Hepatocyte (in vitro differentiated cells): ENCODE measurements around the gene GSTT2. TPM values are rescaled to one million over a fixed set of nuclear protein-coding genes. Genes with fewer than 3 reads are reported as not detected.
"Not testable (repeated sequence)": the region's sequence is repeated elsewhere in the genome, so short reads cannot be mapped to it uniquely, and the experiment has no call there.

ENCODE experiments used
- DNase-seq: peaks from one replicate; pipeline ENCODE4 v3.0.0-alpha.2; 2016; ENCODE audit warnings: low spot score
- H2AFZ ChIP-seq: fragments of 200-600 bp; sonication (generic); 2 replicates; pipeline ENCODE4 v1.6.0; 2016; ENCODE audit warnings: antibody characterized with exemption, mild to moderate bottlenecking
- H3K27ac ChIP-seq: fragments of 200-600 bp; sonication (generic); 2 replicates; pipeline ENCODE4 v1.5.1; 2016; ENCODE audit warnings: mild to moderate bottlenecking
- H3K27me3 ChIP-seq: fragments of 200-600 bp; sonication (generic); 2 replicates; pipeline ENCODE4 v1.6.1; 2016
- H3K36me3 ChIP-seq: fragments of 200-600 bp; sonication (generic); replicated peaks from 2 replicates; pipeline ENCODE4 v1.5.1; 2016; ENCODE audit warnings: low read depth; ENCODE audit not compliant: insufficient read depth
- H3K4me1 ChIP-seq: fragments of 200-600 bp; sonication (generic); 2 replicates; pipeline ENCODE4 v1.5.1; 2016; ENCODE audit warnings: mild to moderate bottlenecking, moderate library complexity; ENCODE audit not compliant: insufficient read depth
- H3K4me2 ChIP-seq: fragments of 200-600 bp; sonication (generic); 2 replicates; pipeline ENCODE4 v1.6.0; 2016
- H3K4me3 ChIP-seq: fragments of 200-600 bp; sonication (generic); 2 replicates; pipeline ENCODE4 v1.5.1; 2016; ENCODE audit warnings: mild to moderate bottlenecking
- H3K79me2 ChIP-seq: fragments of 200-600 bp; sonication (generic); 2 replicates; pipeline ENCODE4 v1.6.0; 2017; ENCODE audit warnings: mild to moderate bottlenecking
- H3K9me2 ChIP-seq: fragments of 200-600 bp; sonication (generic); replicated peaks from 2 replicates; pipeline ENCODE4 v1.6.0; 2017; ENCODE audit warnings: mild to moderate bottlenecking; ENCODE audit not compliant: insufficient read depth
- H3K9me3 ChIP-seq: fragments of 200-600 bp; sonication (generic); 2 replicates; pipeline ENCODE4 v1.5.1; 2016; ENCODE audit warnings: low read depth, mild to moderate bottlenecking
- H4K20me1 ChIP-seq: fragments of 200-600 bp; sonication (generic); 2 replicates; pipeline ENCODE4 v1.6.0; 2016; ENCODE audit warnings: mild to moderate bottlenecking; ENCODE audit not compliant: insufficient read depth, poor library complexity, severe bottlenecking
- CTCF ChIP-seq: fragments of 200-600 bp; sonication (generic); IDR thresholded peaks from 2 replicates; pipeline ENCODE4 v1.5.1; 2016; ENCODE audit warnings: antibody characterized with exemption, mild to moderate bottlenecking; ENCODE audit not compliant: poor library complexity
- EZH2 ChIP-seq: fragments of 200-600 bp; sonication (generic); IDR thresholded peaks from 2 replicates; pipeline ENCODE4 v1.6.1; 2016; ENCODE audit warnings: antibody characterized with exemption, mild to moderate bottlenecking, borderline replicate concordance
- EZH2phosphoT487 ChIP-seq: fragments of 200-600 bp; sonication (generic); IDR thresholded peaks from one replicate; pipeline ENCODE4 v1.6.1; 2018; ENCODE audit warnings: antibody characterized with exemption, mild to moderate bottlenecking, low read depth, moderate library complexity; ENCODE audit not compliant: unreplicated experiment, severe bottlenecking
- WGBS: methylation state at CpG from one replicate; pipeline ENCODE4 v1.1.6; 2016; ENCODE audit warnings: low lambda C conversion rate; ENCODE audit errors: missing lambda C conversion rate; 5-methylcytosine and 5-hydroxymethylcytosine counted together
- polyA plus RNA-seq: library from polyadenylated mRNA; unstranded; fragments of >200 nt; fragmentation: Nextera tagmentation; extraction: Ambion mirVana; gene quantifications from 2 replicates; pipeline ENCODE4 v1.2.1, GENCODE V29; 2016
- total RNA-seq: library from RNA; depleted of rRNA; stranded (reverse); fragments of >200 nt; gene quantifications from 2 replicates; pipeline ENCODE4 v1.2.3, GENCODE V29; 2014

Gene GSTT2
- not detected in 2 replicates for total RNA-seq
- 0.15 TPM in 1 of 2 replicates, not detected in the other for polyA plus RNA-seq

GRCh38 chr22:23979557-23980240 lies at the start of gene GSTT2:
Gene GSTT2 (plus strand): TSS chr22:23980134.
- no CpG with 5 or more reads among the region's 41 CpGs for WGBS

GRCh38 chr22:23938328-23939016 lies 41.5 kb upstream of the GSTT2 start:
- Histone ChIP-seq H2AFZ (no peak overlapping the region), H3K4me2 (no peak overlapping the region), H4K20me1 (no peaks in the 10 kb centered on the region), H3K9me2 (no peaks in the 10 kb centered on the region), H3K4me1 (no peaks in the 10 kb centered on the region), H3K9me3 (no peaks in the 10 kb centered on the region), H3K27ac (no peak overlapping the region), H3K27me3 (no peaks in the 10 kb centered on the region), H3K79me2 (no peaks in the 10 kb centered on the region), H3K36me3 (no peaks in the 10 kb centered on the region), H3K4me3 (no peak overlapping the region)
- TF ChIP-seq EZH2: no peak
- no peak for TF ChIP-seq CTCF
- TF ChIP-seq EZH2phosphoT487: no peak
- WGBS: 72% methylated on average over 4 of the region's 5 CpGs
- no peak for DNase-seq

More at GRCh38 chr22:23979557-23980240, at the start of gene GSTT2:
- DNase-seq, H3K27ac ChIP-seq, H3K4me1 ChIP-seq, H2AFZ ChIP-seq, H3K36me3 ChIP-seq, H3K79me2 ChIP-seq, H3K27me3 ChIP-seq, H4K20me1 ChIP-seq, H3K4me2 ChIP-seq, H3K4me3 ChIP-seq, H3K9me3 ChIP-seq, H3K9me2 ChIP-seq: not testable (repeated sequence)

GRCh38 chr22:23939017-23939357 lies 40.9 kb upstream of the GSTT2 start:
- H3K4me3 ChIP-seq: no peak overlapping the region
- no peaks in the 10 kb centered on the region for H3K79me2 ChIP-seq
- no peak for DNase-seq
- H3K27me3 ChIP-seq: no peaks in the 10 kb centered on the region
- 73% methylated on average over 1 of the region's 3 CpGs for WGBS
- no peak overlapping the region for H3K4me2 ChIP-seq
- no peaks in the 10 kb centered on the region for H4K20me1 ChIP-seq
- no peaks in the 10 kb centered on the region for H3K9me3 ChIP-seq
- no peak overlapping the region for H2AFZ ChIP-seq
- no peaks in the 10 kb centered on the region for H3K36me3 ChIP-seq
- H3K27ac ChIP-seq: no peak overlapping the region
- no peaks in the 10 kb centered on the region for H3K9me2 ChIP-seq
- TF ChIP-seq EZH2phosphoT487: no peak
- TF ChIP-seq EZH2: no peak
- no peak for TF ChIP-seq CTCF
- no peaks in the 10 kb centered on the region for H3K4me1 ChIP-seq

DNA sequence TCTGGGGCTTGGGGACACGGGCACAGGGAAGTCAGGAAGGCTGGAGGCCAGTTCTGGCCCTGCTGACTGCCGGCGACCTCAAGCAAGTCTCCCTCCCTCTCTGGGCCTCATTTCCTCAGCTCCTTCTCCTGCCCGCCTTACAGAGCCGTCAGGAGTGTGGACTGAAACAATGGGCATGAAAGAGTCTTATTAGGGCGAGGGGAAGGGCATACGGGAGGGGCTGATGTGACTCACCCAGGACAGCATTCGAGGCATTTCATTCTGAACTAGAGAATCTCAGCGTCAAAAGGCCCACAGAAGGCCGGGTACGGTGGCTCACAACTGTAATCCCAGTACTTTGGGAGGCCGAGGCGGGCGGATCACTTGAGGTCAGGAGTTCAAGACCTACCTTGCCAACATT lies 39.8 kb upstream of the GSTT2 start:
- not testable (repeated sequence) for H3K9me2 ChIP-seq, H4K20me1 ChIP-seq, H3K79me2 ChIP-seq, H2AFZ ChIP-seq, H3K27me3 ChIP-seq, DNase-seq, H3K4me1 ChIP-seq, H3K27ac ChIP-seq, H3K4me3 ChIP-seq, H3K36me3 ChIP-seq, H3K4me2 ChIP-seq, H3K9me3 ChIP-seq
- no CpG with 5 or more reads among the region's 14 CpGs for WGBS

DNA sequence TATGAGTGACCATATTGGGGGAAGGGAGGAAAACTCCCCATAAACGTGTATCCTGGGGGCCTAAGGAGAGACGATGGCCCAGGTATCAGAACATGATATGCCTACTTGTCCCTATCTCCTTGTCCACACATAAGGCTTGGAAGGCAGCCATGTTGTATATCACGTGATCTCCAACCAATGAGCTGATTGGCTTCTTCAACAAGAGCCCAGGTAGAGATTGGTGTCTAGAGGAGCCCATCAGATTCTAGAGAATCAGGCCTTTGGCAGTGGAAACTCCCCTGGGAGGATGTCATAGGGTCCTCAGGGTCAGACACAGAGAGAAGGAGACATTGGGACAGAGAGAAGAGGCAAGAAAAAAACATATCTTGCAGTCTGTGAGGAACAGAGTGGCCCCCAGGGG lies 32.5 kb upstream of the GSTT2 start:
- DNase-seq, H3K79me2 ChIP-seq, H3K9me3 ChIP-seq, H3K4me2 ChIP-seq, H3K27ac ChIP-seq, H3K36me3 ChIP-seq, H3K4me1 ChIP-seq, H3K9me2 ChIP-seq, H2AFZ ChIP-seq, H3K27me3 ChIP-seq, H3K4me3 ChIP-seq, H4K20me1 ChIP-seq: not testable (repeated sequence)
- 0% methylated on average over 1 of the region's 3 CpGs for WGBS

- WGBS: 88% methylated on average over 7 of the region's 18 CpGs
Measured at GRCh38 chr22:23949764-23950163, 30.2 kb upstream of the GSTT2 start.

GRCh38 chr22:23951383-23951782 lies 28.6 kb upstream of the GSTT2 start:
- not testable (repeated sequence) for H3K36me3 ChIP-seq, H3K9me3 ChIP-seq, H4K20me1 ChIP-seq, H3K4me1 ChIP-seq, H3K27ac ChIP-seq, H3K4me3 ChIP-seq, H2AFZ ChIP-seq, H3K27me3 ChIP-seq, H3K9me2 ChIP-seq, H3K4me2 ChIP-seq, DNase-seq, H3K79me2 ChIP-seq
- 91% methylated on average over 2 of the region's 2 CpGs for WGBS

More at GRCh38 chr22:23949764-23950163, 30.2 kb upstream of the GSTT2 start:
- H3K79me2 ChIP-seq, H3K27ac ChIP-seq, H3K36me3 ChIP-seq, H4K20me1 ChIP-seq, H3K27me3 ChIP-seq, H3K9me3 ChIP-seq, DNase-seq, H3K9me2 ChIP-seq, H2AFZ ChIP-seq, H3K4me2 ChIP-seq, H3K4me3 ChIP-seq, H3K4me1 ChIP-seq: not testable (repeated sequence)
